AG10803 (cell line): ENCODE data around the gene MYL3.
A peak's percentile ranks its signal among the peaks of the same experiment; 100 is the strongest.

Source experiments
- DNase-seq: peaks from one replicate; pipeline ENCODE4 v3.0.0; 2010; ENCODE audit warnings: low read depth
- H3K4me3 ChIP-seq: 2 replicates; pipeline ENCODE4 v1.5.1; 2011; ENCODE audit warnings: mild to moderate bottlenecking, low read length, control low read depth
- TF ChIP-seq, protein P1 (sequence below): conservative IDR thresholded peaks from 2 replicates; pipeline ENCODE4 v1.5.1; 2011; ENCODE audit warnings: mild to moderate bottlenecking, low read length, control low read depth, inconsistent platforms

The MYL3 gene

DNA sequence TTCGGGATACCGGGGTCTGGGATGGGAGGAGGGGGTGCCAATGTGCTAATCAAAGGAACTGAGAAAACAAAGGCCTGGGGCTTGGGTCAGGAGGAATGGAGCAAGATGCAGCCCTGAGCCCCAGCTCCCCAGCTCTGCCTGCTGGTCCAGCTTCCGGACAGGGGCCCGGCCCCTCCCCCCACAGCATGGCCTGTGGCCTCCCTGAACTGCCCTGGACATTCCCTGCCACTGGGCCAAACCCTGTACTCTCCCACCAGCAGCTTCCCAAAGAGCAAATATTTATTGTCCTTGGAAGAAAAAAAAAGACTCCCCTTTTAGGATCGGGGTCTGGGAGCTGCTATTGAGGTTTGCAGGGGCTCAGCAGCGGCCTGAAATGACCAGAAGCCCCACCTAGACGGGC is 5.7 kb upstream of the MYL3 start:
- H3K4me3 ChIP-seq, result no peak overlapping the region
- TF ChIP-seq, protein P1, sequence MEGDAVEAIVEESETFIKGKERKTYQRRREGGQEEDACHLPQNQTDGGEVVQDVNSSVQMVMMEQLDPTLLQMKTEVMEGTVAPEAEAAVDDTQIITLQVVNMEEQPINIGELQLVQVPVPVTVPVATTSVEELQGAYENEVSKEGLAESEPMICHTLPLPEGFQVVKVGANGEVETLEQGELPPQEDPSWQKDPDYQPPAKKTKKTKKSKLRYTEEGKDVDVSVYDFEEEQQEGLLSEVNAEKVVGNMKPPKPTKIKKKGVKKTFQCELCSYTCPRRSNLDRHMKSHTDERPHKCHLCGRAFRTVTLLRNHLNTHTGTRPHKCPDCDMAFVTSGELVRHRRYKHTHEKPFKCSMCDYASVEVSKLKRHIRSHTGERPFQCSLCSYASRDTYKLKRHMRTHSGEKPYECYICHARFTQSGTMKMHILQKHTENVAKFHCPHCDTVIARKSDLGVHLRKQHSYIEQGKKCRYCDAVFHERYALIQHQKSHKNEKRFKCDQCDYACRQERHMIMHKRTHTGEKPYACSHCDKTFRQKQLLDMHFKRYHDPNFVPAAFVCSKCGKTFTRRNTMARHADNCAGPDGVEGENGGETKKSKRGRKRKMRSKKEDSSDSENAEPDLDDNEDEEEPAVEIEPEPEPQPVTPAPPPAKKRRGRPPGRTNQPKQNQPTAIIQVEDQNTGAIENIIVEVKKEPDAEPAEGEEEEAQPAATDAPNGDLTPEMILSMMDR, result no peak
- DNase-seq, result no peak

DNA sequence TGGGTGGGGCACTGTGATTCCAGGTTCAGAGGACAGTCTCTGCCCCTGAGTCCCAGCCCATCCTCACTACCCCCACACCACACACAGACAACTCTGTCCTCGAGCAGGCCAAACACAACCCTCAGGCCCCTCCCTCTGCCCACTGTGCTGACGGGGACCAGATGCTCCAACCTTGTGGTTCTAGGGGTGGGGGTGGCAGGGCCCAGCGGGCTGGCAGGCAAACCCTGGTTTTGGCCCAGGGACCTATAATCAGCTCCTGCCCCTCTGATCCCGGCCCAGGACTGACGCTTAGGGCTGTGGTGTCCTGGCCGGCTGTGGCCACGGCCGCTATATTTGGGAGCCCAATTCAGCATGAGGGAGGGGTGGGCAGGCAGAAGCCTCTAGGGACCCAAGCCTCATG is 5.0 kb upstream of the MYL3 start:
- TF ChIP-seq, protein P1, result no peak
- no peak overlapping the region for H3K4me3 ChIP-seq
- no peak for DNase-seq

DNA sequence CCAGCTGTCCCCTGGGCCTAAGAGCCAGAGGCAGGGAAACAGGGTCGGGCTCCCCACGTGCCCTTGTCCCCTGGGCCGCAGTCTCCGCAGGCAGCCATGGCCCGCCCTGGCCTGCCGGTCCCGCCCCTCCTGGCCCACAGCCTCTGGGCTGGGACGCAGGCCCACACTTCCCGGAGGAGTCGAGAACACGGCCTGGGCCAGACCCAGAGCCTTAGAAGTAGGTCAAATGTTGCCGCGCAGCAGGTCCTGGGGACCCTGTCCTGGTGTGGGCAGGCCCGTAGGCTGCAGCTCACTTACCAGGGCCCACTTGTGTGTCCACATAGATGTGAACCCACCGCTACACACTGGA is 4.3 kb upstream of the MYL3 start:
- peak; percentile 56 for DNase-seq
- TF ChIP-seq, protein P1, result no peak

DNA sequence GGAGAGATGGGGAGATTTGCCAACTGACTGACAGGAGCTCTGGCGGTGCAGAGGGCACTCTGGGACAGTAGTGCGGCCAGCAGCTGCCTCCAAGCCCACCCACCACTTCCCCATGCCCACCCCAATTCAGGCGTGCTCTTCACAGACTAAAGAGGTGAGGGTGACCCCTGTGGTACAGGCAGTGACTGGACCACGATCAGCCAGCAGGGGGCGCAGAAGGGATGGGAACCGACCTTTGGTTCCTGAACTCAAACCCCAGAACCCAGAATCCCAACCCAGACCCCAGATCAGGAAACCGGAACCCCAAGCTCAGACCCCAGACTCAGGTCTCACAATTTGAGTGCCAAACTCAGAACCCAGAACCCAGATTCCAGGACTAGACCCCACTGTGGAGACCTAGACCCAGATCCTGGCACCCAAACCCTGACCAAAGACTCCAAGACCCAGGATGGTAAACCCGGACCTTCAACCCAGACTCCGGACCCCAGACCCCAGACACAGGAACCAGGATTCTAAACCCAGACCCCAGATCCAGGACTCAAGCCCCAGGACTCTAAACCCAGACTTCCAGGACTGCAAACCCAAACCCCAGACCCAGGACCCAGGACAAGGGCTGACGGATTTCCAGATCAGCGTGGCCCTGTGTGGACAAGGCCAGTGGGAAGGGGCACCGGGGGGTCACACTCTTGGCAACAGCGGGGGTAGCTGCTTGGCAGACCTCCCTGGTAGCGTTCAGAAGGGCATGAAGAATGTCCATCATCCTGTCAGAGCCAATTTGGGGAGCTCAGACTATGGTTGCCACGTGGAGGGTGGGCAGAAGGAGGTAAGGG is 3.7 kb upstream of the MYL3 start:
- TF ChIP-seq, protein P1, result peak; percentile 90
- H3K4me3 ChIP-seq, result no peak overlapping the region
- DNase-seq, result peak; percentile 34

More for the DNA sequence above, 4.3 kb upstream of the MYL3 start:
- no peak overlapping the region for H3K4me3 ChIP-seq

DNA sequence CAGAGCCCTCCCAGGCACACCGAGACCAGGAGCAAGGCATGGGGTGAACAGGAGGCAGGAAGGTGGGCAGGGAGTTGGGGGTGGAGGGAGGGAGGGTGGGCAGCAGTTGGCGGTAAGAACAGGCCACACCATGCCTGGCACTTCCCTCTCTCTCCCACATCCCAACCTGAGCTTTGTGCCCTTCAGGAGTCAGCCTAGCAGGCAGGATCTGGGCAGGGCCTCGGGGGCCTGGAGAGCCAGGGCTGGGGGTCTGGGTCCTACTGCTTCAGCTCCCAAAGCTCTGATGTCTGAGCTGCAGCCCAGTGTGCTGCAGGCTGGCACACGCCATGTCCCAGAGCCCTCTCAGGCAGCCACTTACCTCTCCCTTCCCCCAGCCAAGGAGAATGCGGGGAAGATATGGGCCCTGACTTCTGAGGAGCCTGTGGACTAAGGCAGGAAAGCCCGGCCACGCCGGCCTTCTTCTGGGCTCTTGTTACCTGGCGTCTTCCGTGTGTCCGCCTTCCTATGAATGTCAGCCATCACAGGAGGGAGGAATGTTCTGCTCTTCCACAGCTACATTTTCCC is 2.9 kb upstream of the MYL3 start:
- TF ChIP-seq, protein P1, result no peak
- H3K4me3 ChIP-seq, result no peak overlapping the region
- no peak for DNase-seq

DNA sequence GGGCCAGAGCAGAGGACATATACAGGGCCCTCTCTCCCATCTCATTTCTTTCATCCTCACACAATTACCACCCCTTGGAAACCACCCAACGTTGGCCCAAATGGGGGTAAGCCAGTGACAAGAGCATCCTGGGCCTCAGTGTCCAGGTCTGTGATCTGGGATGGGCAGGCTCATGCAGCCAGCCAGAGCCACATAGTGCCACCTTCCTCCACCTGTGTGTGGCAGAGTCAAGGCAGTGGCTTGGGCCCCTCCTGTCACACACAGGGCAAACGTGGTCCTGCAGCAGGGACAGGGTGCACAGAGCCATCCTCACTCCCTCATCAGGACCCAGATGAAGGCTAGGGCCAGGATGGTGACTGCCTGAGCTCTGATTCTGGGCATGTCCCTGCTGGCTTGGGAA is 2.3 kb upstream of the MYL3 start:
- TF ChIP-seq, protein P1, result no peak
- no peak for DNase-seq
- no peak overlapping the region for H3K4me3 ChIP-seq

DNA sequence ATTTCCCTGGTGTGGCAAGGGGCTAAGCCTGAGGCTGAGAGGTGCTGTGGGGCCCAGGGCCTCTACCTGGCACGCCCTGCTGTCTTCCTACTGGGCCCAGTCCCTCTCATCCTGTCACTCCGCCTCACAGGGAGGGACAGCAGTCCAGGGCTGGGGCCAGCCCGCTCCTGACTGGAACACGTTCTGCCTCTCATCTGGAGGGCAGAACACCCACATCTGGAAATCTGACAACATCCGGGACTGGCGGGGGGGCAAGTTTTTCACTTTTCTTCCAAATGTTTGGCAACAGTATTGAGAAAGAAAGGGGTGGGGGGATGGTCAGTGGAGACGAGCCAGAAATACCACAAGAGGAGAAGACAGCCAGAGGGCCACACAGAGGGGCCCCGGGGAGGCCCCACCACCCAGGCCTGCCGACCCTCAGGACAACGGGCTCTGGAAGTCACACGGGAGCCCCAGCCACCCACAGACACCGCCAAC is 1.8 kb upstream of the MYL3 start:
- DNase-seq, result peak; percentile 89
- H3K4me3 ChIP-seq, result no peak overlapping the region
- TF ChIP-seq, protein P1, result no peak
